Left ventricle myocardium inferior (tissue), 1 donor: Measurements from ENCODE around the gene DHCR7. TPM values are rescaled to one million over a fixed set of nuclear protein-coding genes. Genes with fewer than 3 reads are reported as not detected.

Source experiments
- DNase-seq: peaks from one replicate; pipeline ENCODE4 v3.0.0-alpha.2; 2020
- H3K27ac ChIP-seq: fragments of 200-600 bp; replicated peaks from 2 replicates; pipeline ENCODE4 v1.8.0; 2021
- H3K27me3 ChIP-seq: fragments of 200-600 bp; 2 replicates; pipeline ENCODE4 v1.8.0; 2021; ENCODE audit warnings: low read depth
- H3K36me3 ChIP-seq: fragments of 200-600 bp; 2 replicates; pipeline ENCODE4 v1.8.0; 2021
- H3K4me1 ChIP-seq: fragments of 200-600 bp; 2 replicates; pipeline ENCODE4 v1.8.0; 2021
- H3K4me3 ChIP-seq: fragments of 200-600 bp; 2 replicates; pipeline ENCODE4 v1.8.0; 2021; ENCODE audit warnings: mild to moderate bottlenecking, moderate library complexity
- H3K9me3 ChIP-seq: fragments of 200-600 bp; replicated peaks from 2 replicates; pipeline ENCODE4 v1.8.0; 2021
- CTCF ChIP-seq: fragments of 200-600 bp; IDR thresholded peaks from 2 replicates; pipeline ENCODE4 v1.8.0; 2021; ENCODE audit warnings: antibody characterized with exemption, mild to moderate bottlenecking, borderline replicate concordance
- intact Hi-C: fragments of 100-400 bp; cut with micrococcal nuclease; formaldehyde crosslinking; loops from one replicate; pipeline ENCODE4 v1.11.0; 2022
- long read RNA-seq: library from polyadenylated mRNA; unstranded; transcript quantifications from one replicate; pipeline ENCODE4 v2.0.0, GENCODE V29; 2021
- total RNA-seq: library from RNA; stranded (reverse); fragmentation: NEBNext Ultra II Directional; extraction: Animal tissue kit (Norgen Biotek cat#: 25700); gene quantifications from one replicate; pipeline ENCODE4 v1.2.1, GENCODE V29; 2021
- donor health status: DM: no; HTN: yes; CAD: no; lungs with severe emphysema.

The DHCR7 gene, protein sequence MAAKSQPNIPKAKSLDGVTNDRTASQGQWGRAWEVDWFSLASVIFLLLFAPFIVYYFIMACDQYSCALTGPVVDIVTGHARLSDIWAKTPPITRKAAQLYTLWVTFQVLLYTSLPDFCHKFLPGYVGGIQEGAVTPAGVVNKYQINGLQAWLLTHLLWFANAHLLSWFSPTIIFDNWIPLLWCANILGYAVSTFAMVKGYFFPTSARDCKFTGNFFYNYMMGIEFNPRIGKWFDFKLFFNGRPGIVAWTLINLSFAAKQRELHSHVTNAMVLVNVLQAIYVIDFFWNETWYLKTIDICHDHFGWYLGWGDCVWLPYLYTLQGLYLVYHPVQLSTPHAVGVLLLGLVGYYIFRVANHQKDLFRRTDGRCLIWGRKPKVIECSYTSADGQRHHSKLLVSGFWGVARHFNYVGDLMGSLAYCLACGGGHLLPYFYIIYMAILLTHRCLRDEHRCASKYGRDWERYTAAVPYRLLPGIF
- 39.1 TPM for total RNA-seq
- long read RNA-seq, transcript DHCR7-201 (9 exons, 2,666 nt), result major isoform, 82 of 104 reads
- long read RNA-seq, partial matches to known transcripts, result 18 of 104 reads
- long read RNA-seq, other reads (novel, unspliced or antisense), result 3 of 104 reads

- Histone ChIP-seq H3K27me3 (no peaks in the 10 kb centered on the region), H3K4me3 (peak within 1 kb of the TSS; percentile 76), H3K9me3 (peaks cover 11% of the 10 kb centered on the region), H3K36me3 (peaks cover 30% of the 10 kb centered on the region), H3K4me1 (peaks cover 45% of the 10 kb centered on the region), H3K27ac (peak within 1 kb of the TSS; percentile 66)
- intact Hi-C loops, result no loop called here
- peak; percentile 30 for TF ChIP-seq CTCF
- DNase-seq, result peak; percentile 96
Observed at GRCh38 chr11:71448257-71449171, at the start of gene DHCR7. Gene DHCR7, minus strand, starts transcription at chr11:71448393. Its CDS starts 3,441 bp downstream, at chr11:71444952.

DNA sequence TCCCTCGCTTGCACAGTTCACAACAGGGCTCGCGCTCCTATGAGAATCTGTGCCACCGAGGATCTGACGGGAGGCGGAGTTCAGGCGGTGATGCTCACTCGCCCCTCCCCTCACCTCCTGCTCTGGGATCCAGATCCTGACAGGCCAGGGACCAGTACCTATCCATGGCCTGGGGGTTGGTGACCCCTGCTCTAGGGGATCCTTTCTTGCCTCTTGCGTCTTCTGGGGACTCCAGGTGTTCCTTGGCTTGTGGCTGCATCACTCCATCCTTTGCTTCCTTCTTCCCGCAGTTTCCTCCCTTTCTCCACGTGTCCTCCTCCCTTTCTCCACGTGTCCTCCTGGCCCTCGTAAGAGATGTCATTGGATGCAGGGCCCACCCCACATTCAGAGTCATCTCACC lies 48.2 kb upstream of the DHCR7 start:
- Histone ChIP-seq H3K27me3 (no peaks in the 10 kb centered on the region), H3K36me3 (peaks cover 91% of the 10 kb centered on the region), H3K4me1 (peaks cover 20% of the 10 kb centered on the region), H3K9me3 (no peaks in the 10 kb centered on the region), H3K4me3 (no peak overlapping the region), H3K27ac (no peak overlapping the region)
- DNase-seq, result no peak
- TF ChIP-seq CTCF, result no peak
- intact Hi-C loops, result no loop called here

- no peak for TF ChIP-seq CTCF
- peaks cover 14% of the 10 kb centered on the region for H3K4me1 ChIP-seq
- no peak overlapping the region for H3K4me3 ChIP-seq
- intact Hi-C loops, result no loop called here
- H3K36me3 ChIP-seq, result peaks cover 93% of the 10 kb centered on the region
- DNase-seq, result no peak
- H3K27ac ChIP-seq, result no peak overlapping the region
- no peaks in the 10 kb centered on the region for H3K9me3 ChIP-seq
- no peaks in the 10 kb centered on the region for H3K27me3 ChIP-seq
Observed at GRCh38 chr11:71495286-71496230, 47.4 kb upstream of the DHCR7 start.

GRCh38 chr11:71491940-71492339 lies 43.7 kb upstream of the DHCR7 start:
- no peak for DNase-seq
- peaks cover 68% of the 10 kb centered on the region for H3K36me3 ChIP-seq

More at GRCh38 chr11:71491940-71492339, 43.7 kb upstream of the DHCR7 start:
- Histone ChIP-seq H3K4me3 (no peak overlapping the region), H3K27me3 (no peaks in the 10 kb centered on the region), H3K4me1 (peaks cover 9% of the 10 kb centered on the region), H3K9me3 (no peaks in the 10 kb centered on the region), H3K27ac (no peak overlapping the region)
- TF ChIP-seq CTCF, result no peak
- intact Hi-C loops, result no loop called here
